HepG2 (cell line): ENCODE results near the gene ENO3. TPM values are rescaled to one million over a fixed set of nuclear protein-coding genes. Genes with fewer than 3 reads are reported as not detected.

ENCODE experiments used
- ATAC-seq: fragments of 200-7000 bp; cut with Tn5 transposase; 3 replicates; pipeline ENCODE4 v1.9.1; 2020; ENCODE audit warnings: mild to moderate bottlenecking, moderate library complexity
- BruUV-seq: library from RNA; stranded (reverse); fragments of 400-500 nt; replicated peaks from 2 replicates; lab custom pipeline; 2021; lab: Mats Ljungman, UMichigan
- CTCF ChIA-PET: fragments of 300-600 bp; formaldehyde crosslinking; extraction: SDS; loops from one replicate; lab custom pipeline; 2021; ENCODE audit warnings: low total read pairs, inconsistent platforms, low intra/inter-chr PET ratio; lab: Yijun Ruan, JAX
- POLR2A ChIA-PET: fragments of 350-600 bp; sonication (Branson Sonifier 250); formaldehyde crosslinking; loops from one replicate; lab custom pipeline; 2020; ENCODE audit warnings: antibody characterized with exemption, inconsistent platforms; lab: Yijun Ruan, JAX
- DNase-seq: peaks from one replicate; pipeline ENCODE4 v3.0.0-alpha.2; 2015; ENCODE audit warnings: low spot score
- FAIRE-seq: peaks from 3 replicates; lab custom pipeline; 2011; peaks lifted over from hg19 to GRCh38; lab: Jason Lieb, UNC
- H2AFZ ChIP-seq: one replicate; pipeline ENCODE4 v1.6.1; 2011; ENCODE audit warnings: low read length, inconsistent platforms
- H3K27ac ChIP-seq: fragments of 300-600 bp; 3 replicates; pipeline ENCODE4 v1.8.0; 2011; ENCODE audit warnings: mixed run types, mild to moderate bottlenecking, mixed read lengths, low read length, inconsistent platforms; ENCODE audit not compliant: insufficient read depth; ENCODE audit errors: extremely low read length
- H3K27me3 ChIP-seq, 2 experiments: fragments of 200-600 bp in 1 of 2; 2 replicates in 1 of 2; 3 replicates in 1 of 2; pipeline versions ENCODE4 v1.6.0 to v1.8.0; 2011; ENCODE audit warnings: low read length in 2 of 2, mild to moderate bottlenecking in 2 of 2, moderate library complexity in 2 of 2, inconsistent platforms in 1 of 2; ENCODE audit not compliant: insufficient read depth in 2 of 2, control insufficient read depth in 1 of 2
- H3K36me3 ChIP-seq, 2 experiments: fragments of 200-600 bp in 1 of 2; replicated peaks in 1 of 2; 2 replicates in 1 of 2; 3 replicates in 1 of 2; pipeline versions ENCODE4 v1.5.1 to v1.8.0; 2011; ENCODE audit warnings: low read length in 2 of 2, inconsistent platforms in 1 of 2; ENCODE audit not compliant: insufficient read depth in 2 of 2, control insufficient read depth in 1 of 2
- H3K4me1 ChIP-seq: 2 replicates; pipeline ENCODE4 v1.5.1; 2012; ENCODE audit warnings: low read length, inconsistent platforms; ENCODE audit not compliant: insufficient read depth
- H3K4me2 ChIP-seq: 2 replicates; pipeline ENCODE4 v1.6.0; 2011; ENCODE audit warnings: low read depth, low read length, inconsistent platforms
- H3K4me3 ChIP-seq, 3 experiments: fragments of 200-600 bp in 1 of 3; sonication (generic), shearing (Covaris generic) in 1 of 3; replicated peaks in 1 of 3; 2 replicates each; pipeline ENCODE4 v1.5.1; 2011 to 2016; ENCODE audit warnings: low read length in 3 of 3, inconsistent platforms in 2 of 3, low read depth in 2 of 3, mild to moderate bottlenecking in 2 of 3, control low read depth in 1 of 3, mixed read lengths in 1 of 3; ENCODE audit not compliant: insufficient read depth in 1 of 3
- H3K79me2 ChIP-seq: one replicate; pipeline ENCODE4 v1.6.1; 2011; ENCODE audit warnings: low read length, inconsistent platforms; ENCODE audit not compliant: insufficient read depth
- H3K9ac ChIP-seq: 2 replicates; pipeline ENCODE4 v1.6.0; 2011; ENCODE audit warnings: mild to moderate bottlenecking, low read depth, low read length, inconsistent platforms; ENCODE audit not compliant: insufficient read depth
- H3K9me3 ChIP-seq: 2 replicates; pipeline ENCODE4 v1.5.1; 2012; ENCODE audit warnings: mild to moderate bottlenecking, low read length
- H4K20me1 ChIP-seq: 2 replicates; pipeline ENCODE4 v1.6.0; 2011; ENCODE audit warnings: inconsistent platforms, mild to moderate bottlenecking, low read length, moderate library complexity; ENCODE audit not compliant: insufficient read depth
- AGO1 ChIP-seq: fragments of 200-400 bp; formaldehyde crosslinking; IDR thresholded peaks from 2 replicates; pipeline ENCODE4 v1.6.1; 2017; ENCODE audit warnings: mild to moderate bottlenecking, low read depth, low read length, moderate library complexity; ENCODE audit not compliant: poor library complexity, severe bottlenecking
- AGO2 ChIP-seq: fragments of 200-400 bp; formaldehyde crosslinking; optimal IDR thresholded peaks from 2 replicates; pipeline ENCODE3; 2017; ENCODE audit warnings: mild to moderate bottlenecking, low read depth, low read length, moderate library complexity
- DNMT3B ChIP-seq: conservative IDR thresholded peaks from 2 replicates; pipeline ENCODE4 v1.6.1; 2016; ENCODE audit warnings: missing biosample characterization, control low read depth
- NR2F1 ChIP-seq, 2 experiments: fragments of 450-650 bp in 1 of 2; formaldehyde crosslinking in 1 of 2; IDR thresholded peaks; 2 replicates each; pipeline versions ENCODE4 v1.5.0 to v1.6.1; 2016 to 2020; ENCODE audit warnings: mild to moderate bottlenecking in 1 of 2, missing compliant biosample characterization in 1 of 2, missing genetic modification reagents in 1 of 2, moderate library complexity in 1 of 2
- PHF5A ChIP-seq: IDR thresholded peaks from one replicate; pipeline ENCODE4 v1.6.1; 2018; ENCODE audit warnings: low read depth, missing genetic modification reagents; ENCODE audit not compliant: unreplicated experiment
- UBTF ChIP-seq: sonication (generic); formaldehyde crosslinking; IDR thresholded peaks from 2 replicates; pipeline ENCODE4 v1.4.0; 2020; ENCODE audit warnings: mild to moderate bottlenecking, missing genetic modification reagents
- ZBTB37 ChIP-seq: sonication (generic); formaldehyde crosslinking; IDR thresholded peaks from 2 replicates; pipeline ENCODE4 v1.4.0; 2020; ENCODE audit warnings: mild to moderate bottlenecking, missing genetic modification reagents
- ZBTB38 ChIP-seq: sonication (generic); formaldehyde crosslinking; IDR thresholded peaks from 2 replicates; pipeline ENCODE4 v1.5.1; 2020; ENCODE audit warnings: mild to moderate bottlenecking, missing genetic modification reagents
- ZNF383 ChIP-seq: sonication (generic); formaldehyde crosslinking; IDR thresholded peaks from 2 replicates; pipeline ENCODE4 v1.4.0; 2020; ENCODE audit warnings: missing genetic modification reagents, mild to moderate bottlenecking, borderline replicate concordance
- ZNF572 ChIP-seq: sonication (generic); formaldehyde crosslinking; IDR thresholded peaks from 2 replicates; pipeline ENCODE4 v1.5.1; 2020; ENCODE audit warnings: mild to moderate bottlenecking, missing genetic modification reagents
- WGBS: methylation state at CpG from one replicate; pipeline ENCODE4 v1.1.6; 2017; ENCODE audit warnings: low lambda C conversion rate; 5-methylcytosine and 5-hydroxymethylcytosine counted together
- in situ Hi-C: cut with HindIII; loops from 2 replicates; pipeline ENCODE4 v1.10.0; 2017; ENCODE audit warnings: low pct_unique_long_range_greater_than_20kb; ENCODE audit not compliant: extremely low pct_ligation_motif_present
- intact Hi-C: fragments of 100-400 bp; cut with micrococcal nuclease; formaldehyde crosslinking; loops from one replicate; pipeline ENCODE4 v1.10.0; 2022; ENCODE audit not compliant: unreplicated experiment
- polyA plus RNA-seq, 8 experiments: library from polyadenylated mRNA; depleted of rRNA in 3 of 8; stranded (reverse) in 7 of 8; unstranded in 1 of 8; fragments of >200 nt; fragmentation: Illumina TruSeq in 4 of 8; extraction: Trizol in 4 of 8; gene quantifications; 2 replicates each; pipeline versions ENCODE4 v1.2.1 to v1.2.3, GENCODE V29; 2011 to 2016; ENCODE audit warnings: low read depth in 4 of 8, missing spikeins in 1 of 8, mixed read lengths in 1 of 8; ENCODE audit not compliant: insufficient read depth in 1 of 8
- total RNA-seq, 5 experiments: library from RNA; depleted of rRNA; stranded (reverse); fragments of >200 nt; fragmentation: Illumina TruSeq; extraction: Trizol; gene quantifications; 2 replicates each; pipeline ENCODE4 v1.2.3, GENCODE V29; 2016; ENCODE audit warnings: low read depth in 1 of 5

ENO3 gene
- total and polyA plus RNA-seq, 2 of the 13 experiments (the other 11 are each of a cell fraction or from before 2014, with no cell fraction given), result 59.8 to 69.8 TPM

GRCh38 chr17:4938069-4938491, 12.8 kb upstream of the ENO3 start:
- Histone ChIP-seq H3K9me3 (no peaks in the 10 kb centered on the region), H3K27me3 (no peaks in the 10 kb centered on the region; a peak in 1 of 5 replicates), H3K4me2 (peak overlapping the region; percentile 98), H3K4me3 (no peak overlapping the region; a peak in 1 of 6 replicates), H3K27ac (no peak overlapping the region), H3K9ac (peak overlapping the region; percentile 95), H2AFZ (no peak overlapping the region), H3K79me2 (peaks cover 38% of the 10 kb centered on the region), H3K4me1 (peaks cover 36% of the 10 kb centered on the region), H4K20me1 (no peaks in the 10 kb centered on the region), H3K36me3 (peaks cover 6 to 15% of the 10 kb centered on the region in 2 experiments; a peak in 3 of 5 replicates)
- BruUV-seq, result no TSS peak
- DNase-seq (no peak), ATAC-seq (no peak), FAIRE-seq (no peak)
- TF ChIP-seq AGO2, result peak; percentile 47
- TF ChIP-seq UBTF (CRISPR knock-in tag), result no peak
- in situ Hi-C loops (no loop called here), intact Hi-C loops (no loop called here)
- POLR2A ChIA-PET, result interaction anchor here (1.1 to 3.9 kb wide), 2 partner anchors 12 to 29 kb away, joined by 3 to 101 read pairs; partner anchors contain the start of genes ENO3, PFN1 and SPAG7
- CTCF ChIA-PET, result no interaction called here
- WGBS, result 96% methylated on average over 8 of the region's 11 CpGs

GRCh38 chr17:4938688-4939545, 12.0 kb upstream of the ENO3 start:
- TSS peak; percentile 32 for BruUV-seq
- in situ Hi-C loops, result no loop called here
- peak overlapping the region; percentile 95 for H3K9ac ChIP-seq
- H3K4me3 ChIP-seq, result peak overlapping the region; percentile 73 to 97 (median 93)
- 46% methylated on average over 12 of the region's 19 CpGs for WGBS
- ChIA-PET CTCF (no interaction called here), POLR2A (interaction anchor here (0.8 to 3.9 kb wide), 17 partner anchors 10 to 253 kb away, joined by 3 to 201 read pairs (median 6); partner anchors contain the start of genes ENO3, GLTPD2, INCA1 and KIF1C)
- ATAC-seq, result peak; percentile 3; the same call in 2 of the 3 replicates
- no peak overlapping the region for H2AFZ ChIP-seq
- H3K4me2 ChIP-seq, result peak overlapping the region; percentile 98
- peaks cover 39% of the 10 kb centered on the region for H3K79me2 ChIP-seq
- peaks cover 33% of the 10 kb centered on the region for H3K4me1 ChIP-seq
- H4K20me1 ChIP-seq, result no peaks in the 10 kb centered on the region
- peak overlapping the region; percentile 96 for H3K27ac ChIP-seq
- no peak for FAIRE-seq
- intact Hi-C loops, result no loop called here
- no peaks in the 10 kb centered on the region for H3K9me3 ChIP-seq
- DNase-seq, result no peak
- peaks cover 8 to 21% of the 10 kb centered on the region in 2 experiments; a peak in 4 of 5 replicates for H3K36me3 ChIP-seq
- H3K27me3 ChIP-seq, result no peaks in the 10 kb centered on the region; a peak in 1 of 5 replicates
- TF ChIP-seq ZBTB37 (0 out of 2 replicates have a peak, but pooled peaks have one; percentile 11), ZNF572 (CRISPR knock-in tag) (0 out of 2 replicates have a peak, but pooled peaks have one; percentile 37), PHF5A (CRISPR knock-in tag) (no peak), ZBTB38 (peak; percentile 79), AGO1 (no peak), ZNF383 (CRISPR knock-in tag) (no peak), DNMT3B (CRISPR knock-in tag) (0 out of 2 replicates have a peak, but pooled peaks have one; percentile 18), NR2F1 (CRISPR knock-in tag; IDR thresholded peaks at IDR 0.05) (peak in 1 of 2 experiments; percentile 0; a peak in 1 of 4 replicates)
